Right lobe of liver (tissue), 6 donors: ENCODE data around the gene MMP17. TPM values are rescaled to one million over a fixed set of nuclear protein-coding genes. Genes with fewer than 3 reads are reported as not detected.

Experiments
- ATAC-seq, 4 donors: fragments of 200-7000 bp; cut with Tn5 transposase; one replicate each; pipeline ENCODE4 v1.9.1; 2020; ENCODE audit warnings: mild to moderate bottlenecking in 4 of 4, moderate library complexity in 4 of 4
- DNase-seq, 3 donors: peaks; one replicate each; pipeline ENCODE4 v3.0.0-alpha.2; 2020
- H3K27ac ChIP-seq, 3 donors: fragments of 200-600 bp; one replicate each; pipeline ENCODE4 v1.8.0; 2022
- H3K27me3 ChIP-seq, 2 donors: fragments of 200-600 bp; one replicate each; pipeline ENCODE4 v1.8.0; 2022
- H3K36me3 ChIP-seq, 4 donors: fragments of 200-600 bp; sonication (generic) in 1 of 4; one replicate each; pipeline versions ENCODE4 v1.5.1 to v1.8.0; 2017 to 2022; ENCODE audit warnings: control low read depth in 1 of 4
- H3K4me1 ChIP-seq, 4 donors: fragments of 200-600 bp; sonication (generic) in 1 of 4; one replicate each; pipeline versions ENCODE4 v1.5.1 to v1.8.0; 2017 to 2022; ENCODE audit warnings: control low read depth in 1 of 4
- H3K4me3 ChIP-seq, 3 donors: fragments of 200-600 bp; one replicate each; pipeline ENCODE4 v1.8.0; 2022
- H3K9me3 ChIP-seq, 4 donors: fragments of 200-600 bp; sonication (generic) in 1 of 4; one replicate each; pipeline versions ENCODE4 v1.5.1 to v1.8.0; 2017 to 2022; ENCODE audit warnings: control low read depth in 1 of 4
- POLR2A ChIP-seq: fragments of 450-650 bp; IDR thresholded peaks from one replicate; pipeline ENCODE4 v1.6.1; 2017; ENCODE audit warnings: antibody characterized with exemption, mild to moderate bottlenecking
- WGBS: methylation state at CpG from one replicate; pipeline ENCODE4 v1.1.6; 2018; ENCODE audit warnings: low coverage, low lambda C conversion rate; ENCODE audit not compliant: insufficient coverage; ENCODE audit errors: missing lambda C conversion rate; 5-methylcytosine and 5-hydroxymethylcytosine counted together
- intact Hi-C, 2 donors: fragments of 100-400 bp; cut with DNase I; formaldehyde crosslinking; loops; one replicate each; pipeline versions ENCODE4 v1.11.2 to v1.14.1; 2022
- total RNA-seq, 6 experiments: library from RNA; depleted of rRNA in 2 of 6; stranded (reverse); fragments of >200 nt in 2 of 6; fragmentation: NEBNext Ultra II Directional in 3 of 6; extraction: Animal tissue kit (Norgen Biotek cat#: 25700) in 3 of 6; gene quantifications; one replicate each; pipeline versions ENCODE4 v1.1.0 to v1.2.4, GENCODE V29; 2016 to 2023
- TF ChIP-seq, protein P1 (sequence below), 4 donors: fragments of 200-600 bp in 3 of 4; fragments of 450-650 bp in 1 of 4; IDR thresholded peaks; one replicate each; pipeline versions ENCODE4 v1.5.1 to v1.8.0; 2016 to 2022; ENCODE audit warnings: antibody characterized with exemption in 4 of 4, mild to moderate bottlenecking in 2 of 4
- donor health status: DM: no; HTN: yes; CAD: no.
- donor health status: DM: no; HTN: no; CAD: no.
- donor health status: DM: no; HTN: no; CAD: no.
- donor health status: DM: no; HTN: yes; CAD: no.
- donor health status: DM: no; HTN: yes; CAD: no.

Gene MMP17
- total RNA-seq, 6 experiments from 2014 or later: 0.58 to 3.9 (median 0.73) TPM

DNA sequence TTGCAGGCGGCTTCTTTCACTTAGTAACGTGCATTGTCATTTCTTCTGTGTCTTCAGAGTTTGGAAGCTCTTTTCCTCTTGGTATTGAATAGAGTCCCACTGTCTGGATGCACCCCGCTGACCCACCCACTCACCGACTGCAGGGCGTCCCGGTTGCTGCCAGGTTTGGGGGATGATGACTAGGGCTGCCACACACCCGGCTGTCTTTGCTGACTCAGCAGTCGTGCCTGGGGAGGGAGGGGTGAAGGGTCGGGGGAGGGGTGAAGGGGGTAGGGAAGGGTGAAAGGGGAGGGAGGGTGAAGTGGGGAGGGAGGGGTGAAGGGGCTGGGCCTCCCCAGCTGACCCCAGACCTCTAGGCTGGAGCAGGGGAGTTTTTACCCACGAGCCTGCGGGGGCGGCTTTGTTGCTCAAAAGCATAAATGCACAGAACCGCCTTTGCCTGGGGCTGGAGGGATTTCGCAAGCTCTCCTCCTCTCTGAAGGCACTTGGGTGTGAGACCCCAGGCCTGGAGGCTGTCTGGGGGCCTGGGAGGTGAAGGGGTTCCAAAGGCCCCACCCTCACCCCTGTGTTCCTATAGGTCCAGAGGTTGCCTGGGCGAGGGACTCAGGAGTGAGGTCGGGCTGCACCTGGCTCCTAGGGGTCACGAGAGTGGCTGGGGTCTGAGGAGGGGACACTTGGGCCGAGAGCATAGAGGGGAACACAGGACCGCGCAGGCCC lies 35.0 kb downstream of the MMP17 start:
- Histone ChIP-seq H3K36me3 (no peaks in the 10 kb centered on the region), H3K27ac (peak overlapping the region in 1 of 3 donors; percentile 21), H3K27me3 (no peaks in the 10 kb centered on the region), H3K4me3 (no peak overlapping the region), H3K9me3 (no peaks in the 10 kb centered on the region), H3K4me1 (peaks cover 0 to 34% (median 7%) of the 10 kb centered on the region in 4 donors)
- intact Hi-C loops: no loop called here
- TF ChIP-seq, protein P1, sequence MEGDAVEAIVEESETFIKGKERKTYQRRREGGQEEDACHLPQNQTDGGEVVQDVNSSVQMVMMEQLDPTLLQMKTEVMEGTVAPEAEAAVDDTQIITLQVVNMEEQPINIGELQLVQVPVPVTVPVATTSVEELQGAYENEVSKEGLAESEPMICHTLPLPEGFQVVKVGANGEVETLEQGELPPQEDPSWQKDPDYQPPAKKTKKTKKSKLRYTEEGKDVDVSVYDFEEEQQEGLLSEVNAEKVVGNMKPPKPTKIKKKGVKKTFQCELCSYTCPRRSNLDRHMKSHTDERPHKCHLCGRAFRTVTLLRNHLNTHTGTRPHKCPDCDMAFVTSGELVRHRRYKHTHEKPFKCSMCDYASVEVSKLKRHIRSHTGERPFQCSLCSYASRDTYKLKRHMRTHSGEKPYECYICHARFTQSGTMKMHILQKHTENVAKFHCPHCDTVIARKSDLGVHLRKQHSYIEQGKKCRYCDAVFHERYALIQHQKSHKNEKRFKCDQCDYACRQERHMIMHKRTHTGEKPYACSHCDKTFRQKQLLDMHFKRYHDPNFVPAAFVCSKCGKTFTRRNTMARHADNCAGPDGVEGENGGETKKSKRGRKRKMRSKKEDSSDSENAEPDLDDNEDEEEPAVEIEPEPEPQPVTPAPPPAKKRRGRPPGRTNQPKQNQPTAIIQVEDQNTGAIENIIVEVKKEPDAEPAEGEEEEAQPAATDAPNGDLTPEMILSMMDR (IDR thresholded peaks at IDR 0.05): no peak
- no peak for TF ChIP-seq POLR2A
- DNase-seq: peak in 1 of 3 donors; percentile 68
- no peak for ATAC-seq
- 7% methylated on average over 9 of the region's 20 CpGs for WGBS

DNA sequence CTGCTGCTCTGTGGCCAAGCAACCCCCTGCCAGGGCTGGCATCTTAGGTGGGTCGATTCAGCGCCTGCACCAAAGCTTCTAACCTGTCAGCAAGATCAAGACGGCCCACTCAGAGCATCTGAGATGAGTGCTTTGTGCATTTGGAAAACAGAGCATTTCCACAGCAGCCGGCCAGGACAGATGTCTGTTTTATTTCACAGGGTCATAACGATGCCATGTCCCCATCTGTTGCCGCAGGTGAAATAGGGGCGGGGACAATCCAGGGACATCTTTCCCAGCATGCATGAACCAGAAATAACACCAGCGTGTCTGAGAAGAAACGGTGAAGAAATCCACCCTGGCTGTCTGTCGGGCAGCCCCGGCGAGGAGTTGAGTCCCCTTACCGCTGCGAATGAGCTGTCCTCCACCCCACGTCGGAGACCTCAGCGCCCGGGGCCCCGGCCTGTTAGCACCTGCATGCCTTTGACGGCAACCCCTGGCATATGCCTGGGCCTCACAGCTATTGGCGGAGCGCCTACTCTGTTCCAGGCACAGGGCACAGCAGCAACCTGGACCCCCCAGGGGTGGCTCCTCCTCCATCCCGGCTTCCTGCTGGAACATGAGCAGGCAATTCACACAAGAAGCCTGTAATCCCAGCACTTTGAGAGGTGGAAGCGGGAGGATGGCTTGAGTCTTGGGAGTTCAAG lies 35.7 kb downstream of the MMP17 start:
- Histone ChIP-seq H3K27ac (no peak overlapping the region), H3K27me3 (no peaks in the 10 kb centered on the region), H3K4me3 (no peak overlapping the region), H3K36me3 (no peaks in the 10 kb centered on the region), H3K9me3 (no peaks in the 10 kb centered on the region), H3K4me1 (peaks cover 0 to 34% (median 7%) of the 10 kb centered on the region in 4 donors)
- intact Hi-C loops: no loop called here
- TF ChIP-seq, protein P1 (IDR thresholded peaks at IDR 0.05): no peak
- ATAC-seq: no peak
- WGBS: 83% methylated on average over 13 of the region's 24 CpGs
- DNase-seq: no peak

DNA sequence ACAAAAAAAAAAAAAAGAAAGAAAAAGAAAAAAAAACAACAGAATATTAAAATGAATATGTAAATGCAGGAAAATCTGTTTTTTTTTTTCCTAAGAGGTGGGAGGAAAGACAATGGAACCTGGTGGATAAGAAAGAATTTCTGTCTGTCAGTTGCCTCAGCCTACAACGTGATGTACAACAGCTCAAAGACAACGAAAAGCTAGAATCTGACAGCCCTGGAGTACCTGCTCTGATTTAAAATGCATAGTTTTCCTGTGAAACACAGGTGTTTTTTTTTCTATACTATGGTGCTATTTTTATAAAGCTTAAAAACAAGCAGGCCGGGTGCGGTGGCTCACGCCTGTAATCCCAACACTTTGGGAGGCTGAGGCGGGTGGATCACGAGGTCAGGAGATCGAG lies 36.3 kb downstream of the MMP17 start:
- intact Hi-C loops: no loop called here
- ATAC-seq: no peak
- TF ChIP-seq, protein P1 (IDR thresholded peaks at IDR 0.05): no peak
- no peak for TF ChIP-seq POLR2A
- DNase-seq: no peak
- H3K4me3 ChIP-seq: no peak overlapping the region
- H3K27me3 ChIP-seq: no peaks in the 10 kb centered on the region
- H3K36me3 ChIP-seq: no peaks in the 10 kb centered on the region
- peaks cover 0 to 34% (median 7%) of the 10 kb centered on the region in 4 donors for H3K4me1 ChIP-seq
- H3K9me3 ChIP-seq: no peaks in the 10 kb centered on the region
- H3K27ac ChIP-seq: no peak overlapping the region
- 89% methylated on average over 8 of the region's 8 CpGs for WGBS

DNA sequence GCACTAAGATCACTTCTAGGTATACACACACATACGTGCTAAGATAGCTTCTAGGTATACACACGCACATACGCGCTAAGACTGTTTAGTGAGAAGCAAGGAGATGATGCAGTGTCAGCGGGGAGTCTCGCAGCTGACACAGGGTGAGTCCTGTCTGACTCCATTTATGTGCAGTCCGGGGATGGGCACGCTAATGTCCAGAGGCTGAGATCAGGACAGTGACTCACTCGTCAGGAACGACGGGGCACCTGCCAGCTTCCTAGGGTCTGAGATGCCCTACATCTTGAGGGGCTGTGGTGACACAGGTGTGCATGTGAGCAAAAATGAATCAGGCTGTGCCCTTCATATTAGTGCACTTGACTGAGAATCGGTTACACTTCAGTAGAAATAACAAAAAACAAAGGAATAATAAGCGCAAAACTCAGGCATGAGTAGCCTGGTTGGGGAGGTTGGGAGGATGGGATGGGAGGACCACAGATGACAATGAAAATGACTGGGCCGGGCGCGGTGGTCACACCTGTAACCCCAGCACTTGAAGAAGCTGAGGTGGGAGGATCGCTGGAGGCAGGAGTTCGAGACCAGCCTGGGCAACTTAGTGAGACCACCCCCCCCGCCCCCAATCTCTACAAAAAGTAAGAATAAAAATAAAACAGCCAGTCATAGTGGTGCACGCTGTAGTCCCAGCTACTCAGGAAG lies 37.1 kb downstream of the MMP17 start:
- DNase-seq: no peak
- Histone ChIP-seq H3K9me3 (no peaks in the 10 kb centered on the region), H3K27ac (no peak overlapping the region), H3K36me3 (no peaks in the 10 kb centered on the region), H3K27me3 (no peaks in the 10 kb centered on the region), H3K4me3 (no peak overlapping the region), H3K4me1 (peaks cover 0 to 26% (median 7%) of the 10 kb centered on the region in 4 donors)
- WGBS: 80% methylated on average over 13 of the region's 20 CpGs
- intact Hi-C loops: no loop called here
- no peak for ATAC-seq
- TF ChIP-seq, protein P1 (IDR thresholded peaks at IDR 0.05): no peak
- TF ChIP-seq POLR2A: no peak
